GM12801 (cell line): ENCODE measurements around the gene THPO.

Source experiments
- TF ChIP-seq, protein P1 (sequence below): IDR thresholded peaks from one replicate; pipeline ENCODE4 v1.5.1; 2011; ENCODE audit warnings: control low read depth; ENCODE audit not compliant: insufficient read length; ENCODE audit errors: extremely low read depth

The THPO gene

DNA sequence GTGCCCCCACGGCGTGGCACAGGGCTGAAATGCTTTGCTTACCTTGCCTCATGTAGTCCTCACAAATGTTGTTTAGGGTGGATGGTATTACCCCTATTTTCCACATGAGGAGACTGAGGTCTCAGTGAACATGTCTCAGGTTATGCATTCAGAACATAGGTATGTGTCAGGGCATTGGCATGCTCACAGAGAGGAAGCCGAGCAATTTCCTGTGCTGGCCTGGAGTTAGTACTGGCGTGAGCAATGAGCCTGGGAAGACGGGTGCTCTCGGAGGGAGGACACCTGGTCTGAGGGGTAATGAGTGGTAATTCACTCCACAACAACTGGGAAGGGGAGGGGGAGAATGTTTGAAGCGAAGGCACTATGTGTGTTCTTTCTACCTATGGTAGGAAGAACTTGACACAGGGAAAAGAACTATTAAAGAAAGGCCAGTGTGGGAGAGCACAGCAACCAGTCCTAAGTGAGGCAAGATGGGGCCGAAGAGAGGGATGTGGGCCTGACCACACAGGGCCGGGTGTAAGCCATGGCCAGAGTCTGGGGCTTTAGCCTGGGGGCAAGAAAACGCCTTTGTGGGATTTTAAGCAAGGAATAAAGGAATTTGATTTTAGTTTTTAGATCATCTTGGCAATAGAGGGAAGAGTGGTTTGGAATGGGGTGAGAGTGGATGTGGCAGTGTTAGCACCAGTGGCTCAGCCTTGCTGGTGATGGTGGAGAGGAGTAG, 45.5 kb downstream of the THPO start:
- TF ChIP-seq, protein P1, sequence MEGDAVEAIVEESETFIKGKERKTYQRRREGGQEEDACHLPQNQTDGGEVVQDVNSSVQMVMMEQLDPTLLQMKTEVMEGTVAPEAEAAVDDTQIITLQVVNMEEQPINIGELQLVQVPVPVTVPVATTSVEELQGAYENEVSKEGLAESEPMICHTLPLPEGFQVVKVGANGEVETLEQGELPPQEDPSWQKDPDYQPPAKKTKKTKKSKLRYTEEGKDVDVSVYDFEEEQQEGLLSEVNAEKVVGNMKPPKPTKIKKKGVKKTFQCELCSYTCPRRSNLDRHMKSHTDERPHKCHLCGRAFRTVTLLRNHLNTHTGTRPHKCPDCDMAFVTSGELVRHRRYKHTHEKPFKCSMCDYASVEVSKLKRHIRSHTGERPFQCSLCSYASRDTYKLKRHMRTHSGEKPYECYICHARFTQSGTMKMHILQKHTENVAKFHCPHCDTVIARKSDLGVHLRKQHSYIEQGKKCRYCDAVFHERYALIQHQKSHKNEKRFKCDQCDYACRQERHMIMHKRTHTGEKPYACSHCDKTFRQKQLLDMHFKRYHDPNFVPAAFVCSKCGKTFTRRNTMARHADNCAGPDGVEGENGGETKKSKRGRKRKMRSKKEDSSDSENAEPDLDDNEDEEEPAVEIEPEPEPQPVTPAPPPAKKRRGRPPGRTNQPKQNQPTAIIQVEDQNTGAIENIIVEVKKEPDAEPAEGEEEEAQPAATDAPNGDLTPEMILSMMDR = no peak

DNA sequence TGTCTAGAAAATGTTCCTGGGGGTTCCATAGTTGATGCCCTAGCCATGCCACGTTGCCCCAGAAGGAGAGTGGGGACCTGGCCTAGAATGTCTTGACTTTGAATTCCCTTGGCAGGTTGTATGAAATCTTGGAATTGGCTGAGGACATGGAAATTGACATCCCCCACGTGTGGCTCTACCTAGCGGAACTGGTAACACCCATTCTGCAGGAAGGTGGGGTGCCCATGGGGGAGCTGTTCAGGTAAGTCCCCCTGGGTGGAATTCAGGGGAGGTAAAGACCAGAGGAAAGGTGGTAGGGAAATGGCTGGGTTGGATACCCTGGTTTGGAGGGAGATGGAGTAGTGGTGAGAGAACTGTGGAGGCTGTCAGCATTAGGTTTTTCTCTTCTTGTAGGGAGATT, 49.5 kb downstream of the THPO start:
- TF ChIP-seq, protein P1 = no peak

DNA sequence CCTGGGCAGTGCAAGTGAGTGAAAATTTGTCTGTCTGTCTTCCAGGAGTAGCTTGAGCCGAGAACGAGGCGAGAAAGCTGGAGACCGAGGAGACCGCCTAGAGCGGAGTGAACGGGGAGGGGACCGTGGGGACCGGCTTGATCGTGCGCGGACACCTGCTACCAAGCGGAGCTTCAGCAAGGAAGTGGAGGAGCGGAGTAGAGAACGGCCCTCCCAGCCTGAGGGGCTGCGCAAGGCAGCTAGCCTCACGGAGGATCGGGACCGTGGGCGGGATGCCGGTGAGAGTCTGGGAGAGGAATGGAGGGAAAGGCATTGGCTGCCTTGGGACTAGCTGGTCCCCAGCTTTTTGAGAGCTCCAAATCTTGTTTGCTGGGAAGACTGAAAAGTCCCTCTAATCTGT, 50.8 kb downstream of the THPO start:
- TF ChIP-seq, protein P1 = no peak

DNA sequence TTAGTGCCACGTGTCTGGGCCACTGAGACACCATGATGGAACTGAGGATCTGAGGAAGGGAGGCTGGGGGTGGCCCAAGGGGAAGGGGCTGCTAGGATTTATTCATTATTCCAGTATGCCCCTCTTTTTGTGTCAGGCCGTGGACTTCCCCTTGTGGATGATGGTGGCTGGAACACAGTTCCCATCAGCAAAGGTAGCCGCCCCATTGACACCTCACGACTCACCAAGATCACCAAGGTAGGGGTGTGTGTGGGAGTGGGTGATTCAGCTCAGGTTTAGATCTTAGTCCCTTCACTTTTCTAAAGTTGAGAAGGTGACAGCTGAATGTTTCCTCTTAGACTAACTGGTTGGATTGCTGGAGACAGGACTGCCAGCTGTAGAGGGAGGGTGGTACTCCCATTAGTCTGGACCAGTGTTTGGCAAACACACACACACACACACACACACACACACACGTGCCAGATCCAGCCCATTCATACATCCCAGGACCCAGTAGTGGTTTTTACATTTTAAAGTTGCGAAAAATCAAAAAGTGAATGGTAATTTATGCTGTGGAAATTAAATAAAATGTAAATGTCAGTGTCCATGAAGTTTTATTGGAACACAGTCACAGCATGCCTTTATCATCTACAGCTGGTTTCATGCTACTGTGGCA, 52.2 kb downstream of the THPO start:
- TF ChIP-seq, protein P1 = no peak

DNA sequence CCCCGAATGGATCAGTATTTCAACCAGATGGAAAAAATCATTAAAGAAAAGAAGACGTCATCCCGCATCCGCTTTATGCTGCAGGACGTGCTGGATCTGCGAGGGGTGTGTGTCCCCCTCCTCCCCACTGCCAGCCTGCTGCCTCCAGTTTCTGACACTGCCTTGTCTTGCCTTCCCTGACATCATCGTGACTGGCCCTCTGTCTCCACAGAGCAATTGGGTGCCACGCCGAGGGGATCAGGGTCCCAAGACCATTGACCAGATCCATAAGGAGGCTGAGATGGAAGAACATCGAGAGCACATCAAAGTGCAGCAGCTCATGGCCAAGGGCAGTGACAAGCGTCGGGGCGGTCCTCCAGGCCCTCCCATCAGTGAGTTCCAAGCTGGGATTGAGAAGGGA, 52.7 kb downstream of the THPO start:
- TF ChIP-seq, protein P1 = no peak

DNA sequence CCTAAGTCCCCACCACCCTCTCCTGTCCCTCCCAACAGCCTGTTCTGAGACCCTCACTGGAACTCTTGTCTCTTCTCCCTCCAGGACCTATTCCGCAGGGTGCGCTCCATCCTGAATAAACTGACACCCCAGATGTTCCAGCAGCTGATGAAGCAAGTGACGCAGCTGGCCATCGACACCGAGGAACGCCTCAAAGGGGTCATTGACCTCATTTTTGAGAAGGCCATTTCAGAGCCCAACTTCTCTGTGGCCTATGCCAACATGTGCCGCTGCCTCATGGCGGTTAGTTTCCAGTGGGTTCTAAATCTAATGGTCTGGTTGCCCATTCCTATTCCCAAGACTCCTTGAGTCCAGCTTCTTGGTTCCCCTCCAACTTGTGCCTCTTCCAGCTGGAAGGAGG, 54.3 kb downstream of the THPO start:
- TF ChIP-seq, protein P1 = no peak

DNA sequence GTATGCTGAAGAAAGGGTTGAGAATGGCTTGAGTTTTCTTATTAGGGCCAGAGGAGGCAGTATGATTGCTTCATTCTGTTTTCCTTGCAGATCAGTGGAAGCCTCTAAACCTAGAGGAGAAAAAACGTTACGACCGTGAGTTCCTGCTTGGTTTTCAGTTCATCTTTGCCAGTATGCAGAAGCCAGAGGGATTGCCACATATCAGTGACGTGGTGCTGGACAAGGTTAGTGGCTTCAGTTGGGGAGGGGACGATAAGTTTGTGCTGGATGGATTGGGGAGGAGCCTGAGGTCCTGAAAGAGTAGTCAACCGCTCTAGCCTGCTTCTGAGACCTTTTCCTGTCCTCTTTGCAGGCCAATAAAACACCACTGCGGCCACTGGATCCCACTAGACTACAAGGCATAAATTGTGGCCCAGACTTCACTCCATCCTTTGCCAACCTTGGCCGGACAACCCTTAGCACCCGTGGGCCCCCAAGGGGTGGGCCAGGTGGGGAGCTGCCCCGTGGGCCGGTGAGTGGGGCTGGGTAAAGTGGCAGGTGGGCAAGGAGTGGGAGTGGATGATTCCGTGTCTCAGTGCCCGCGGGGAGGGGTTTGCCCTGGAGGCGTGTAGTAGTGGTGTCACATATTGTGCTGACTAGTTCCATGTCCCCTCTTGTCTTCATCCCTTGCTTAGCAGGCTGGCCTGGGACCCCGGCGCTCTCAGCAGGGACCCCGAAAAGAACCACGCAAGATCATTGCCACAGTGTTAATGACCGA, 55.1 kb downstream of the THPO start:
- TF ChIP-seq, protein P1 = no peak
